HFFc6 (cell line): ENCODE measurements around the gene NEFH. TPM values are rescaled to one million over a fixed set of nuclear protein-coding genes. Genes with fewer than 3 reads are reported as not detected.

Source experiments
- DNase-seq: peaks from one replicate; pipeline ENCODE4 v3.0.0-alpha.2; 2018
- H3K27ac Mint-ChIP-seq: 2 replicates; pipeline ENCODE4 v1.8.0; 2020; ENCODE audit warnings: mild to moderate bottlenecking, mixed read lengths
- H3K27me3 Mint-ChIP-seq: 2 replicates; pipeline ENCODE4 v1.8.0; 2021; ENCODE audit warnings: mild to moderate bottlenecking, moderate library complexity, mixed read lengths; ENCODE audit not compliant: insufficient read depth
- H3K36me3 Mint-ChIP-seq: 2 replicates; pipeline ENCODE4 v1.8.0; 2021; ENCODE audit warnings: low read depth, mixed read lengths
- H3K4me1 Mint-ChIP-seq: 2 replicates; pipeline ENCODE4 v1.8.0; 2020; ENCODE audit warnings: low read depth, mixed read lengths
- H3K4me3 Mint-ChIP-seq: 2 replicates; pipeline ENCODE4 v1.8.0; 2020; ENCODE audit warnings: mild to moderate bottlenecking, moderate library complexity, mixed read lengths
- H3K9me3 Mint-ChIP-seq: 2 replicates; pipeline ENCODE4 v1.8.0; 2020; ENCODE audit warnings: mild to moderate bottlenecking, mixed read lengths
- CTCF ChIP-seq: fragments of 200-600 bp; sonication (generic); IDR thresholded peaks from 2 replicates; pipeline ENCODE4 v1.5.0; 2021; ENCODE audit warnings: antibody characterized with exemption, mild to moderate bottlenecking
- total RNA-seq, 6 experiments: library from RNA; stranded (reverse); fragmentation: NEBNext Ultra II Directional; extraction: Animal tissue kit (Norgen Biotek cat#: 25700); gene quantifications; 2 replicates in 1 of 6; 3 replicates in 5 of 6; pipeline ENCODE4 v1.2.3, GENCODE V29; 2021

Gene NEFH
- total RNA-seq, 6 experiments from 2014 or later: not detected

GRCh38 chr22:29520851-29521250 is 40.8 kb downstream of the NEFH start:
- H3K27ac Mint-ChIP-seq: peak overlapping the region; percentile 96
- H3K4me3 Mint-ChIP-seq: peak overlapping the region; percentile 23; the same call in 1 of the 2 replicates
- peaks cover 28% of the 10 kb centered on the region for H3K4me1 Mint-ChIP-seq
- DNase-seq: peak; percentile 89
- H3K27me3 Mint-ChIP-seq: no peaks in the 10 kb centered on the region; the same call in none of the 2 replicates
- no peaks in the 10 kb centered on the region for H3K9me3 Mint-ChIP-seq
- H3K36me3 Mint-ChIP-seq: peaks cover 39% of the 10 kb centered on the region
- TF ChIP-seq CTCF: no peak

- Mint-ChIP-seq H3K27me3 (no peaks in the 10 kb centered on the region; the same call in 1 of the 2 replicates), H3K9me3 (no peaks in the 10 kb centered on the region), H3K27ac (peak overlapping the region; percentile 96), H3K4me1 (peaks cover 28% of the 10 kb centered on the region), H3K4me3 (peak overlapping the region; percentile 10; the same call in 1 of the 2 replicates), H3K36me3 (peaks cover 36% of the 10 kb centered on the region)
- no peak for DNase-seq
- TF ChIP-seq CTCF: no peak
Measured at GRCh38 chr22:29521526-29521925, 41.5 kb downstream of the NEFH start.

- Mint-ChIP-seq H3K27me3 (no peaks in the 10 kb centered on the region; the same call in 1 of the 2 replicates), H3K4me3 (no peak overlapping the region), H3K36me3 (peaks cover 44% of the 10 kb centered on the region), H3K27ac (peak overlapping the region; percentile 33; the same call in 1 of the 2 replicates), H3K4me1 (peaks cover 24% of the 10 kb centered on the region), H3K9me3 (no peaks in the 10 kb centered on the region)
- DNase-seq: no peak
- TF ChIP-seq CTCF: no peak
Measured at GRCh38 chr22:29523761-29524160, 43.7 kb downstream of the NEFH start.

- peak; percentile 71 for TF ChIP-seq CTCF
- Mint-ChIP-seq H3K27ac (no peak overlapping the region), H3K4me1 (peaks cover 24% of the 10 kb centered on the region), H3K9me3 (no peaks in the 10 kb centered on the region), H3K27me3 (no peaks in the 10 kb centered on the region; the same call in 1 of the 2 replicates), H3K4me3 (no peak overlapping the region), H3K36me3 (peaks cover 44% of the 10 kb centered on the region)
- peak; percentile 27 for DNase-seq
Measured at GRCh38 chr22:29524442-29525191, 44.6 kb downstream of the NEFH start.

- Mint-ChIP-seq H3K27me3 (no peaks in the 10 kb centered on the region), H3K27ac (no peak overlapping the region), H3K4me1 (peaks cover 8% of the 10 kb centered on the region), H3K9me3 (no peaks in the 10 kb centered on the region), H3K4me3 (no peak overlapping the region), H3K36me3 (peaks cover 41% of the 10 kb centered on the region)
- TF ChIP-seq CTCF: no peak
- no peak for DNase-seq
Measured at GRCh38 chr22:29528144-29528543, 48.1 kb downstream of the NEFH start.
